Astrocyte (in vitro differentiated cells and primary cell): ENCODE measurements around the gene EEF1AKMT3. TPM values are rescaled to one million over a fixed set of nuclear protein-coding genes. Genes with fewer than 3 reads are reported as not detected.

Experiments
- DNase-seq: peaks from one replicate; pipeline ENCODE4 v3.0.0-alpha.2; 2010; ENCODE audit warnings: low read depth
- FAIRE-seq: peaks from 2 replicates; lab custom pipeline; 2011; peaks lifted over from hg19 to GRCh38; lab: Jason Lieb, UNC
- H2AFZ ChIP-seq: 2 replicates; pipeline ENCODE4 v1.6.0; 2012; ENCODE audit warnings: low read depth, low read length, inconsistent platforms
- H3K27ac ChIP-seq: 2 replicates; pipeline ENCODE4 v1.5.1; 2011; ENCODE audit warnings: low read depth, low read length, inconsistent platforms
- H3K27me3 ChIP-seq: 2 replicates; pipeline ENCODE4 v1.6.0; 2011; ENCODE audit warnings: low read length, inconsistent platforms; ENCODE audit not compliant: insufficient read depth
- H3K36me3 ChIP-seq: 2 replicates; pipeline ENCODE4 v1.5.1; 2011; ENCODE audit warnings: low read length, inconsistent platforms; ENCODE audit not compliant: insufficient read depth
- H3K4me1 ChIP-seq: 2 replicates; pipeline ENCODE4 v1.5.1; 2011; ENCODE audit warnings: low read length, inconsistent platforms; ENCODE audit not compliant: insufficient read depth
- H3K4me2 ChIP-seq: 2 replicates; pipeline ENCODE4 v1.6.0; 2012; ENCODE audit warnings: low read length, inconsistent platforms
- H3K4me3 ChIP-seq: 2 replicates; pipeline ENCODE4 v1.5.1; 2011; ENCODE audit warnings: low read depth, mild to moderate bottlenecking, low read length, inconsistent platforms; ENCODE audit not compliant: insufficient read depth
- H3K79me2 ChIP-seq: 2 replicates; pipeline ENCODE4 v1.6.0; 2012; ENCODE audit warnings: mild to moderate bottlenecking, low read length, inconsistent platforms; ENCODE audit not compliant: insufficient read depth
- H3K9ac ChIP-seq: 2 replicates; pipeline ENCODE4 v1.6.0; 2012; ENCODE audit warnings: mild to moderate bottlenecking, low read length, inconsistent platforms
- H3K9me3 ChIP-seq: 2 replicates; pipeline ENCODE4 v1.5.1; 2012; ENCODE audit warnings: low read depth, mild to moderate bottlenecking, low read length, inconsistent platforms; ENCODE audit not compliant: insufficient read depth
- H4K20me1 ChIP-seq: 2 replicates; pipeline ENCODE4 v1.6.0; 2012; ENCODE audit warnings: low read length, inconsistent platforms; ENCODE audit not compliant: insufficient read depth
- H3K27ac Mint-ChIP-seq: one replicate; pipeline ENCODE4 v1.8.0; 2021; ENCODE audit warnings: mild to moderate bottlenecking, mixed read lengths; ENCODE audit not compliant: unreplicated experiment
- H3K27me3 Mint-ChIP-seq: one replicate; pipeline ENCODE4 v1.8.0; 2021; ENCODE audit warnings: low read depth, mixed read lengths; ENCODE audit not compliant: unreplicated experiment
- H3K36me3 Mint-ChIP-seq: one replicate; pipeline ENCODE4 v1.8.0; 2021; ENCODE audit warnings: low read depth, mixed read lengths; ENCODE audit not compliant: unreplicated experiment
- H3K4me1 Mint-ChIP-seq: one replicate; pipeline ENCODE4 v1.8.0; 2021; ENCODE audit warnings: low read depth, mixed read lengths; ENCODE audit not compliant: unreplicated experiment
- H3K4me3 Mint-ChIP-seq: one replicate; pipeline ENCODE4 v1.8.0; 2021; ENCODE audit warnings: mild to moderate bottlenecking, moderate library complexity, mixed read lengths; ENCODE audit not compliant: unreplicated experiment
- H3K9me3 Mint-ChIP-seq: one replicate; pipeline ENCODE4 v1.8.0; 2021; ENCODE audit warnings: mild to moderate bottlenecking, mixed read lengths; ENCODE audit not compliant: unreplicated experiment
- CTCF ChIP-seq: IDR thresholded peaks from 2 replicates; pipeline ENCODE4 v1.5.1; 2011; ENCODE audit warnings: low read depth, mild to moderate bottlenecking, inconsistent platforms, low read length, moderate library complexity; ENCODE audit not compliant: insufficient read depth
- EZH2 ChIP-seq: IDR thresholded peaks from 2 replicates; pipeline ENCODE4 v1.6.1; 2012; ENCODE audit warnings: mild to moderate bottlenecking, low read length, inconsistent platforms; ENCODE audit not compliant: insufficient read depth
- total RNA-seq: library from RNA; stranded (reverse); gene quantifications from 2 replicates; pipeline ENCODE4 v1.2.1, GENCODE V29; 2021

Gene EEF1AKMT3
- total RNA-seq, 1 donor from 2014 or later: 8.1 TPM

- no peak overlapping the region for H2AFZ ChIP-seq
- H3K9me3 Mint-ChIP-seq: no peaks in the 10 kb centered on the region
- TF ChIP-seq CTCF (no peak), EZH2 (no peak)
- peaks cover 16% of the 10 kb centered on the region for H3K4me1 ChIP-seq
- H3K4me3 Mint-ChIP-seq: no peak overlapping the region
- DNase-seq: peak; percentile 58
- peaks cover 11% of the 10 kb centered on the region for H3K4me1 Mint-ChIP-seq
- H3K36me3 Mint-ChIP-seq: peaks cover 26% of the 10 kb centered on the region
- no peaks in the 10 kb centered on the region for H3K27me3 ChIP-seq
- no peak overlapping the region for H3K4me2 ChIP-seq
- no peak overlapping the region for H3K27ac ChIP-seq
- no peaks in the 10 kb centered on the region for H3K79me2 ChIP-seq
- H3K9ac ChIP-seq: no peak overlapping the region
- no peaks in the 10 kb centered on the region for H3K27me3 Mint-ChIP-seq
- H4K20me1 ChIP-seq: peaks cover 11% of the 10 kb centered on the region
- H3K9me3 ChIP-seq: no peaks in the 10 kb centered on the region
- H3K4me3 ChIP-seq: no peak overlapping the region
- peaks cover 12% of the 10 kb centered on the region for H3K36me3 ChIP-seq
- peak; percentile 13 for FAIRE-seq
- no peak overlapping the region for H3K27ac Mint-ChIP-seq
Observed at GRCh38 chr12:57810450-57810849, 38.0 kb downstream of the EEF1AKMT3 start.

- H3K27me3 Mint-ChIP-seq: no peaks in the 10 kb centered on the region
- no peak overlapping the region for H3K27ac Mint-ChIP-seq
- Histone ChIP-seq H3K9ac (no peak overlapping the region), H4K20me1 (peaks cover 18% of the 10 kb centered on the region), H3K4me3 (no peak overlapping the region), H3K27me3 (no peaks in the 10 kb centered on the region), H3K9me3 (no peaks in the 10 kb centered on the region), H3K4me2 (no peak overlapping the region), H3K79me2 (no peaks in the 10 kb centered on the region), H3K27ac (no peak overlapping the region), H3K36me3 (peaks cover 12% of the 10 kb centered on the region), H3K4me1 (peaks cover 16% of the 10 kb centered on the region), H2AFZ (no peak overlapping the region)
- TF ChIP-seq EZH2: no peak
- TF ChIP-seq CTCF: no peak
- H3K9me3 Mint-ChIP-seq: no peaks in the 10 kb centered on the region
- H3K4me3 Mint-ChIP-seq: no peak overlapping the region
- no peak for DNase-seq
- no peak for FAIRE-seq
- H3K36me3 Mint-ChIP-seq: peaks cover 28% of the 10 kb centered on the region
- H3K4me1 Mint-ChIP-seq: peaks cover 11% of the 10 kb centered on the region
Observed at GRCh38 chr12:57811028-57811755, 38.8 kb downstream of the EEF1AKMT3 start.
